GM19397 (cell line): ENCODE data around the gene RBM33.

ENCODE experiments used
- ATAC-seq: cut with Tn5 transposase; IDR thresholded peaks from one replicate; pipeline ENCODE4 v1.9.1; 2021; ENCODE audit warnings: mild to moderate bottlenecking, moderate library complexity; ENCODE audit not compliant: unreplicated experiment

Gene RBM33

DNA sequence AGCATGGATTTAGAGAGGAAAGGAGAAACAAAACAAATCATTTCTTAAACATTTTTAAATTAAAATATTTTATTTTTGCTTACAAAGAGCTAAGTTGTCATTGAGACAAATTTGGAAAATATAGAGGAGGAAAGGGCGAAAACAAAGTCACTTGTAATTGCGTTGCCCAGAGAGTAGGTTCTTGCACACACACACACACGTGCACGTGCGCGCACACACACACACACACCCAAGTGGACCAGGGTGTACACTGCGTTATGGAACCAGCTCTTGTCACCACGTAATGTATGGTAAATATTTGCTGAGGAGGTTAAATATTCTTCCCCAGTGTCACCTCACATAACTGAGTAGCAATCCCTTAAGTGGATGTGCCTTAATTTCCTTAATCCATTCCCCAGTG, 146.2 kb downstream of the RBM33 start:
- ATAC-seq: no peak

DNA sequence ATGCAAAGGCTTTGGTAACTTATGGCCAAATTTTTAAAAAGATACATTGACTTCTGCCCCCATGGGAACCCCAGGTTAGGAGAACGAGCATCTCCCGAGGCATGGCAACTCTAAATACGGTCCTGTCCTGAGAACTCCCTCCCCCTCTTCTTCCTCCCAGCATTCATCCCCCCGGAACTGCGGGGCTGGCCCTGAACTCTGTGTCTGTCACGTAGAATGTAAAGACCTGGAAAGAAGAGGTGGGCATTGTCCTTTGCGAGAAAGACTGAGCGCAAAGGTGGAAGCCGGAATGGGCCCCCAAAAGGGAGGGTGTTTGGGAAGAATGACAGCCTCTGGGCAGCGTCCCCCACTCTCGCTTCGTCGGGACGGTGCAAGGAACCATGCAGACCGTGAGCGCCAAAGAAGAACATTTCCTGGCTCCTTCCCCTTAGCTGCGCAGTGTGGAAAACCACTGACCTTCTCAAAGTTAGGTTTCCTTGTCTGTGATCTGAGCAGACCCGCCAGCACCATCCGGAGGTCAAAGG, 146.8 kb downstream of the RBM33 start:
- no peak for ATAC-seq

DNA sequence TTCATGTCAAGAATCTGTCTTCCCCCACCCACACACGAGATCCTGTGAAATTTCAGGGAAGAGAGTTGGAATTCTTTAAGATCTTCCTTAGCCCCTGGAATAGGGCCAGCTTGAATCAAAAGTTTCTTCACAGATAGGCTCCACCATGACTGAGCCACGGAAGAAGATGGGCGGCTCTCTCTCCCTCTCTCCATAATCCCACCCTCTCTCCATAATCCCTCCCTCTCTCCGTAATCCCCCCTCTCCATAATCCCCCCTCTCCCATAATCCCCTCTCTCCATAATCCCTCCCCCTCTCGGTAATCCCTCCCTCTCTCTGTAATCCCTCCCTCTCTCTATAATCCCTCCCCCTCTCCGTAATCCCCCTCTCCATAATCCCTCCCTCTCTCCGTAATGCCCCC, 147.4 kb downstream of the RBM33 start:
- no peak for ATAC-seq

DNA sequence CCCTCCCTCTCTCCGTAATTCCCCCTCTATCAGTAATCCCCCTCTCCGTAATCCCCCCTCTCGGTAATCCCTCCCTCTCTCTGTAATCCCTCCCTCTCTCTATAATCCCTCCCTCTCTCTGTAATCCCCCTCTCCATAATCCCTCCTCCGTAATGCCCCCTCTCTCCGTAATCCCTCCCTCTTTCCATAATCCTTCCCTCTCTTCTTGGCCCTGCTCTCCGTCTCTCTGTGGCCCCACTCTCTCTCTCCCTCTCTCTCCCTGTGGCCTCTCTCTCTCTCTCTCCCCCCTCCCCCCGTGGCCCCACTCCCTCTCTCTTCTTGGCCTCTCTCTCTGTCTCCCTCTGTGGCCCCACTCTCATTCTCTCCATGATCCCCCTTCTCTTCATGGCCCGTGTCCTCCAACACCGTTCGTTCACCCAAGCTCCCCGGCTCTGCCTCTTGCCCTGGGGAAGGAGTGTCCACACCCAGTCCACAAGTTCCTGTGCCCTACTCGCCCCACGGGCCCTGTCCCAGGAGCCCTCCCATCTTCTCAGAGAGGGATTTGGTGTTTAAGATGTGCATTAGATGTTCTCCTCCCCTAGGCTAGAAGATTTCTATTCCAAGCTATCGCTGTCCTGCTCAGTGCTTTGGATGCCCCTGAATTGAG, 148.0 kb downstream of the RBM33 start:
- ATAC-seq: no peak

DNA sequence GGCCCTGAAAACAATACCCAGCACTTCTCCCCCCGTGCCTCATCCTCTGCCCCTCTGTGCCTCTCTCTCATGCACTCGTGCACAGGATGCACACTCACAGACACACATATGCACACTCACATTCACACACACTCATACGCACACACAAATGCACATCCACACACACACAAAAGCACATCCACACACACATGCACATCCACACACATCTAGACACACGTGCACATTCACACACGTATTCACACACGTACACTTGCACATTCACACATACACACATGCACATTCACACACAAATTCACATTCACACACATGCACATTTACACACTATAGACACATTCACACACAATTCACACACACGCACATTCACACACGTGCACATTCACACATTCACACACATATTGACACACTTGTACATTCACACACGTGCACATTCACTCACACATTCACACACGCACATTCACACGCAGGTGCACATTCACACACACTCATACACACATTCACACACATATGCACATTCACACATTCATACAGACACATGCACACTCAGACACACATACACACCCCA, 148.6 kb downstream of the RBM33 start:
- no peak for ATAC-seq

DNA sequence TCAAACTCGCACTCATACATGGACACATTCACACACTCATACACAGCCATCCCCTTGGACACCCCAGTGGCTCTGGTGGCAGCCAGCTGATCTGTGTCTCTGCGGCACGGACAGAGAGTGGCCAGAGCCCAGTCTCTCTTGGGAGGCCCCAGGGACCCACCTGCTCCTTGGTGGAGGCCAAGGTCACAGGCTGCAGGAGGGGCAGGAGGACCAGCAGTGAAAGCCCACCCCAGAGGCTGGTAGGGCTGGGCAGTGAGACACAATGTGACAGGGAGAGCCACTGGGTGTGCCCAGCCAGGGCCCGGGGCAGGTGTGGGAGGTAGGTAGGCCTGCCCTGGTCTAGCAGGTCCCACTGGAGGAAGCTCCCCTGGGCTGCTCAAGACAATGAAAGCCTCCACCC, 149.3 kb downstream of the RBM33 start:
- no peak for ATAC-seq

DNA sequence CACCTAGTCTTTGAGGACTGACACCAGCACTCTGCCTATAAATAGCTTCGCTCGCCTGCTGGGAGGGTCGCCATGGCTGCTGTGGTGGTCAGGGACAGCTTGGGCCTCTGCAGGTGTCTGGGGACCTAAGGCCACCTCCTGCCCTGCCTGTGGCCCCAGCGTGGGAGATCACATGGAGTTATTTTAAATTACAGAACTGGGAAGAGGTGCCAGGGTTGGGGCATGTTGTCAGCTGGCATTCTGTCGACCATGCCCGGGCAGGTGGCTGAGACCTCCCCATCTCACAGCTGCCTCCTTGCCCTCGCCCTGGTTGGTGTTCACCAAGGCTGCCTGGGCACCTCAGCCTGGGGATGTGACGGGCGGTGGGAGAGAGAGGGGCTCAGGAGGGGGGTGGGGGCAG, 149.7 kb downstream of the RBM33 start:
- ATAC-seq: no peak

DNA sequence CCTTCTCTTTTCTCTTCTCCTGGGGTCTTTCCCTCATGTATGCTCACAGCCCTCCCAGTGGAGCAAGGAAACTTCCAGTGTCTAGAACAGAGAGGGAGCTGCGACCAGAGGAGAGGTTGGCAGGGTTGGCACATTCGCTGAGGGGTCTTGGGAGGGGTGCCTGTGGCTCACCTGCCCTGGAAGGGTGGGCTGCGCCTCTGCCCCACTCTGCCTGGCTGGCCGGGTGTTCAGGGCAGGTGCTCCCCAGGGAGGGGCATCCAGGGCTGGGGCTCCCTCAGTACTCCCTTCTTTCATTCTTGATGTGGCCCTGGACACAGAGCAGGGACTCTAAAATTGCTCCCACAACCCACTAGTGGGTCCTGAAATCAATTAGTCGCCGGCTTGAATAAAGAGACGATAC, 150.9 kb downstream of the RBM33 start:
- ATAC-seq: no peak

DNA sequence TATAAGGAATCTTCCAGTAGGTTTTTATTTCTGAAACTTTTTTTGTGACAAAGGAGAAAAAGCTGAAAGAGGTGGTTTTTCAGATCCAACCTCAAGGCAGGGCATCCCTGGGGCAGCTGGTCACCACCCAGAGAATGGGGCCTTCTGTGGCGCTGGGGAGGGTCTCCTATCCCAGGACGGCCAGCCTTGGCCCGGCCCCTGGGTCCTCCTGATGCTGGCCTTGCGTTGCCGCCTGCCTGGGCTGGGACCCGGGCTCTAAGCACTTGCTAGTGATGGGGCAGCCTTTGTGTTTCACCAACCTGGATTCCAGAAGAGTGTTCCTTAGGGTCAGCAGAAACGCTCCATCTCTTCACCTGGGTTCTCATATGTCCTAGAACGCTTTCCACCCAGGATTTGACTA, 151.5 kb downstream of the RBM33 start:
- ATAC-seq: no peak

DNA sequence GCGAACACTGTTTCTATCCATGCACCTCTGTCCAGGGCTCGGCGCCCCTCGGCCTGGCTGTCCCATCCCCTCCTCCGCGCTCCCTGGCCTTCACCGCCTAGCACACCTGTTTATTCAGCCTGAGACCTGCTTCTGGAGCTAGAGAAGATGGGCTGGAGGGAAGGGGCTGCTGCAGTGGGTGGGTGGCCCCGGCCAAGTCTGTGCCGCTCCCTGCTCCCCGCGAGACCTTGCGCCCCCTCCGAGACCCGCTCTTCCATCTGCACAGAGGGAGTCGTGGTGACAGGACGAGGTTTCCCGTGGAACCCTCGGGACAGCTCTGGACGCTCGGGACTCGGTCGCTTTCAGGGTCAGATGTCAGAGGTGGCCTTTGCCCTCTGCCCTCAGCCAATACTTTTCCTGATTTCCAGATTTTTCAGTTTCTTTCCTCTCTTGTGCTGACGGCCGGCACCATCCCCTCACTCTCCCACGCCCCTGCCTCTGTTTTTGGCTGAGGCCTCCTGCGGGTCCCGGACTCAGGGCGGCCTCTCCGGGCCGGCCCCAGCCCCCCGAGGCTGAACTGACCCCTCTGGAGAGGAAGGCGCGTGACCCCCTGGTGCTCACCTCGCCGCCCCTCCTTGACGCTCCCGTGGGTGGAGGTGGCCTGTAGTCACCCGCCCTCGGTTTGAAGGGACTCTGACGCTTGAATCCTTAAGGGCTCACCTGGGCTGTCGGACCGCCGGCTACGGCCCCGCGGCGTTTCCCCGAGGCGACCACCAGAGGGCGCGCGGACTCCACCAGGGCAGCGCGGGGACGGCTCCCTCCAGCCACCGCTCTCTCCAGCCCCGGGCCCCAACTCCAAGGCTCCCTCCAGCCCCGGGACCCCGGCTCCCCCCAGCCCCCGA, 152.2 kb downstream of the RBM33 start:
- ATAC-seq: peak; percentile 69

DNA sequence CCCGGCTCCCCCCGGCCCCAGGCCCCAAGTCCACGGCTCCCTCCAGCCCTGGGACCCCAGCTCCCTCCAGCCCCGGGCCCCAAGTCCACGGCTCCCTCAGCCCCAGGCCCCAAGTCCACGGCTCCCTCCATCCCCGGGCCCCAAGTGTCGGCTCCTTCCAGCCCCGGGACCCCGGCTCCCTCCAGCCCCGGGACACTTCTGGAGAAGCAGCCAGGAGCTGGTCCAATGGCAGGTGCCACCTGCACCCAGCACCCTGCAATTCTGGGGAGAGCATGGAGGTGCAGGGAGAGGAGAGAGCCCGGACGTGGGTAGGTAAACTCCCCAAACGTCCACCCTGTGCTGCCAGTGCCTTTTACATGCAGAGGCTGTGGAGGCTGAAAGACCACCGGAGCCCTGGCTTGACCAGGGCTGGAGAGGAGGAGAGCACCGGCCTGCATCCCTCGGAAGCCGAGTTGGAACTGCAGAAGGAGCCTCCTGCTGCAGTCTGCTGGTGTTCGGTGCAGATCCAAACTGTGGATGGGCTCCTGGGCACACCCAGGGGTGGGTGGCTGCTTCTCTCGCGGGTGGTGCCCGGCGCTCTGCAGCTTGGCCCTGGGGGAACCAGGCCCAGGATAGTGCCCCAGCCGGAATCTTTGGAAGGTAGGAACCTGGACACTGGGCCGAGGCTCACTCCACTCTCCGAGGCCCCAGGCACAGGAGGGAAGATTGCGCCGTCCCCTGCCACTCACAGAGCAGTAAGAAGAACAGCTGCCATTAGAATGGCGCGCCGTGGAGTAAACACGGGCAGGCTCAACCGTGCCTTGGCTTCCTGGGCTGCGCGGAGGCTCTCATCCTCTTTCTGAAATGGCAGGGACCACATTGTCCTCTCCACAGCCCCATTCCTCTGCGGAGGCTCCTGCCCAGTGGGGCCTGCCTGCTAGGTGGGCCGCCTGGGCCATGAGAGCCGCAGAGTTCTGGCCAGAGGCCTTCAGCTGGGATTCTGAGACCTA, 153.1 kb downstream of the RBM33 start:
- ATAC-seq: peak; percentile 16

DNA sequence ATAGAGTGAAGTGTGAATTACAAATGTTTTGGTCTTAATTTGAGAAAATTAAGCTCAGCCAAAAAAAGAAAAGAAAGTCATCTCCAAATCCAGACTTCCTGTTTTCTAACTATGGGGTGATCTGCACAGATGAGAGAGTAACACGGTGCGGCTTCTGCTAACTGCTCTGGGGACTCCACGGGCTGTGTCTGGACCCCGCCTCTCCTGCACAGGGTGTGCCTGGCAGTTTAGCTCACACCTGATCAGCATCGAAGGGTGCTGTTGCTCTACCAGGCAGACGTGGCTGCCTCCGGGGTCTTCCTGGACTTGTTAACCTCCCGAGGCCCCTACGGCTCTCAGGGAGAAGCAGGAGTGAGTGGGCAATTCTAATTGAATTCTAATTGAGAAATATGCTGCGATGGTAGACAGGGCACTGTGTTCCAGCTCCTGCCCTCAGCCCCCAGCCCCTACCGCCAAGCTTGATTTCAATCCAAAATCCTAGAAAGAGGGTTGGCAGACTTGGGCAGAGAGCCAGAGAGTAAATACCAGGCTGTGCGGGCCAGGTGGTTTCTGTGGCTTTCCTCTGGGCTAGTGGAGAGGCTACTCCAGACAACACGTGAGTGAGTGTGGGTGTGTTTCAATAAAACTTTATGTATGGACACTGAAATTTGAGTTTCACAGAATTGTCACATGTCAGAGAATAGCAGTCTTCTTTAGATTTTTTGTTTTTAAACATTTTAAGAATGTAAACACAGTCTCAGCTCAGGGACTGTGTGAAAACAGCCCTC, 154.4 kb downstream of the RBM33 start:
- ATAC-seq: no peak

DNA sequence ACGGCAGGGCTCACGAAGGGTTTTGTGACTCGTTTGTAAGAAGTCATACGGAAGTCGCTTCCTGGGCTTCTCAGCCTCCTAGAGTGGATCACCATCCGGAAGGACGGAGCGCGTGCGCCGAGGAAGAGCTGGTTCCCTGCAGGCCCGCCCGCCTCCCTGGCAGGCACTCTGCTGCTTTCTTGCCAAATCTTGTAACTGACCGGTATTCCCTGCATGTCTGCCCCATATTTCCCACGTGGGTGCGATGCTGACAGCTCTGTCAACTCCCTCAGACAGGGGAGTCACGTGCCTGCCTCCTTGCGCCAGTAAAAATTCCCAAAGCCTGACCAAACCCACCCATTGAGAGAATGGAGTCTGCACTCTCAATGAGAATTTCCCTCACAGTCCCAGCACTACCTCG, 155.1 kb downstream of the RBM33 start:
- ATAC-seq: no peak

DNA sequence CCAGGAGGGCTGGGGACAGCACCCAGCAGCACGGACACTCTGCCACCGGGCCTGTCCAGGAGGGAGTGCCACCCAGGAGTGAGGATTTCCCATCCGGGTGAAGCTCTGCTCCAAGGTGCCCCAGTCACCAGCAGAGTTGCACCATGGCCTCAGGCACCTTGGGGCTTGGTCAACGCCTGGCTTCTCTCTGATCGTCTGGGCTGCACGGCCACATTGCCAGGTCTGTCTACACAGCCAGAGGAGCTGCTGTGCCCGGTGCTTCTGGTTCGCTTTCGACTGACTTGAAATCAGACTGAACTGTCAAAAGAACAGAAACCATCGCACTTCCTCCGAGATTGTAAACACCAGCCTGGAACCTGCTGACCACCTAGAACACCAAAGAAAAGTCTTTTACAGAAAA, 155.8 kb downstream of the RBM33 start:
- ATAC-seq: no peak

DNA sequence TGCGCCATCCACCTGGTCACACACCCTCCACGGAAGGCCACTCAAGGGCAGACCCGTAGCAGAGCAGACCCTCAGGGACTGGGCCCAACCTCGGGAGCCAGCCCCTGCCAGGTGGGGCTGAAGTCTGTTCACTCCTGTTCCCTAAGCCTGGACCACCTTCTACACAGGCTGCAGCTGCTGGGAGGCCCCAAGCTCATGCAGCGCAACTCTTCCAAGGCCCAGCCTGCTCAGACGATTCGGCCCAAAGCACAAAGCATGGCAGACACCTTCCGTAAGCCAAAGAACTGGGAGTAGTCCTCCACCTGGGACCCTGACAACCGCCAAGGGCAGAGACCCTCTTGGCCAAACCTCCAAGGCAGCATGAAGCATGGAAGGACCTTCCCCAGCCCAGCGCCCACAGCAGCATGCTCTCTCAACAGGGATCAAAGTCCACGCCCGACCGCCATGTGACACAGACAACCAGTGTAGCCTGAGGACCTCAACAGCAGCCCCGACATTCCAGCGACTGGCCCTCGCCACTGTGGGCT, 156.3 kb downstream of the RBM33 start:
- ATAC-seq: no peak

DNA sequence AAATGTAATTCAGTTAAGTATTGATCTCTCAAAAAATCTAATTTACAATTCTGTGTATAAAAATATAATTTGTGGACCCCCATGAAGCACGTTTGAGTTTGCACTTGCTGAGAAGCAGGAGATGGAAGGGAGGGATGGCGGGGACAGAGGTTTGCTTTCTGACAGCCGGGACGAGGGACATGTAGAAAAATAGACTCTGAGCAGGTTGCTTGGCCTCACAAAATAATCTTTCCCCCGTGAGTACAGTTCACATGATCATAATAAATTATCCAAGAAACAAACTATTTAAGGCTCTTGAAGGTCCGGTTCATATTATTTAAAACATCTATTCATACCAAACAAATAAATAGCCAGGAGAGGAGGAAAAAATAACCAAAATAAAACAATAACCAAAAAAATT, 157.8 kb downstream of the RBM33 start:
- ATAC-seq: no peak

DNA sequence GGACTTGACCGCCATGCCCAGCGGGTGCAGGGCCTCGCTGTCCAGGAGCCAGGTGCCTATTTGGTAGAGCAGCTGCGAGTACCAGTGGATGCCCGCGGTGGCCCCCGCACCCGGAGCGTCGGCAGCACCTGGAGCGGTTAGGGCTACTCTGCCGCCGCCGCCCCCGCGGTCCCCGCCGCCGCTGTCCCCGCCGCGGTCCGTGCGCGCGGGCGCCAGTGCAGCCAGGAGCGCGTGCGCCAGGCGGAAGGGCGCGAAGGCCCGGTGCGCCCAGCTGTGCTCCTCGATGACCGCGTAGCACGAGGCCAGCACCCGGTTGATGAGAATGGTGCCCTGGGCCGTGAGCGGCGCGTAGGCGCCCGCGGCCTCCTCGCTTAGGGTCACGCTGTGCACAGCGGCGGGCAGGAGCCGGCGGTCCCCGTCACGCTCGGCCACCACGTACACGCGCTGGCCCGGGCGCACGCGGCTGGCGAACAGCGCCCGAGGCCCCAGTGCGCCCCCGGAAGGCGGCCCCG, 158.5 kb downstream of the RBM33 start:
- no peak for ATAC-seq

DNA sequence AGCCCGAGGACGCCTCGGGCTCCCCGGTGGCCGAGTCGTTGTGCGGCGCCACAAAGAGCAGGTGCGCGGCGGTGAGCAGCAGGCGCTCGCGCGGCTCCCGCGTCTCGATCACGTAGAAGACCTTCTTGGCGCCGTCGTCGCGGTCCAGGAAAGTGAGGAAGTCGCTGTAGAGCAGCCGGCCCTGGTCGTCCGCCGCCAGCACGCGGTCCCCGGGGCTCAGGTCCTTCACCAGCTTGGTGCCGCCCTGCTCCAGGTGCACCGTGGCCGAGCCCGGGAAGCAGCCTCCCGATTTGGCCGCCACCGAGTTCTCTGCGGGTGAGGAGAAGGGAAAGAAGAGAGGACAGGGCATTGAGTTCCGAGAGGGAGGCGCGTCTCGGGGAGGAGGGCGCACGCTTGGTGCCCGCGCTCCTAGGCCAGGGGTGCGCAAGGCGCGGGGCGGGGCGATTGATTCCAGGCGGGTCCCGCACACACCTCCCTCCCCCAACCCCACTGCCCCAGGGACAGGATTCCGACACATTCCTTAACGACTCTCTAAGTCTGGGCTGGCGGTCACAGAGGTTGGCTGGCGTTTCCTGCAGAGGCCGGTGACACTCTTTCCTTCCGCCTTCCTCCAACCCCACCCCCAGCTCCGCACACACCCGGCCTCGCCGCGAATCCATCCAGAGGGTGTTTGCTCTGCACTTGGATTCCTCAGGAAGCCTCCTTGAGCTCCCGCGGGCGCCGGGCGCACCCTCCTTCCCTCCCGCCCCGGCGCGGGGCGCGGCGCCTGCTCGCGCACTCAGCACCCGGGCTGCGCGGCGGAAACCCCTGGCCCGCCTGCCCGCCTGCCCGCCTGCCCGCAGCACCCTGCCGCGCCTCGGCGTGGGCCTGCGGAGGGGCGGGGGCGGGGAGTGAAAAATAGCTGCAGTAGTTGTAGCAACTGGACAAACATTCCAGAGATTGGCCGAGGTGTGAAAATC, 159.2 kb downstream of the RBM33 start:
- no peak for ATAC-seq
